CD4-positive, alpha-beta T cell treated with Interleukin-1 beta for 1 hour (primary cell): ENCODE results near the gene PIGW.

ENCODE experiments used
- DNase-seq, 2 donors: peaks; one replicate each; pipeline ENCODE4 v3.0.0-alpha.2; 2020 to 2022

The PIGW gene

DNA sequence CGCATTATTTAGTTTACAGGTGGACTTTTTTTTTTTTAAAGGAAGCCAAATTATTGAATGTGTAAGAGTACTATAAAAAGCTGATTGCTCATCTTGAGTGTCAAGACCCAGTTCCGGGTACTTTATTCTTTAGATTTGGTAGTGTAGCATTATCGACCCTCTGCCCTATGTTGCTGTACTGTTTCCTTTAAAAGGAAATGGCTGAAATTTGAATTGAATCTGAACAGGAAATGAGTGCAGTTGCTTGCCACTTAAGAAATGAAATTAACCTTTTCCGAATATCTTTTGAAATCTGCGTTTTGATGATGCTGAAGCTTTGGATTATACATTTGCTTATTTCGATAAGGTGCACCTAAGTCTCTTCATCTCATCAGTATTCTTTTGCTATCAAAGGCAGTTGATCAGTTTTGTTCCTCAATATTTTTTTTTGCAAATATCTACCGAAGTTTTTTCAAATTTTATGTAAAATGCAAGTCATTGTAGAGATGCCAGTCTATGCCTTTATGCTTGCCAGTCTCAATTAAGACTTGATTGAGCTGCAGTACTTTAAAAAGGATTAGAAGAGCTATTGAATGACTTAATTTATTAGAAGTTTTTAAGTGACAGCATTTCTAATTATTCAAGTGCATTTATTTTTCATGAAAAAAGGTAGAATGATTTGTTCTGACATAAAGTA, 11.8 kb downstream of the PIGW start:
- peak in 1 of 2 donors; percentile 16 for DNase-seq

DNA sequence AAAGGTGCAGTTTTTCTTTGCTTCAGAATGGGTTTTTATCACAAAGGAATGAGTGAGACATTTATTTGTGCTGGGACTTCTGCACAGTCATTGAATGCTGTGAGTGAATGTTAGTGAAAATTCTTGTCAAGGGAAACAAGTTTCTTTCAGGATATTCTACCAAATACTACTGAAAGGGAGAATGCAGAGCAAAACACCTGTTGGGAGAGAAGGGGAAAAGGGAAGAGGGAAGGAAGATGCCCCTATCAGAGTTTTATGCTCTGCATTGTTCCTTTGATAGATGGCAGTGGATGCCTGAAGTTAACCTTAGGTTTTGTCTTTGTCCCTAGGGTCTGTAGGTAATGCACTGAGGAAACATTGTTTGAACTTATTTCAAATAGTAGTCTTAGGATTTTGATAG, 13.0 kb downstream of the PIGW start:
- DNase-seq, result no peak

DNA sequence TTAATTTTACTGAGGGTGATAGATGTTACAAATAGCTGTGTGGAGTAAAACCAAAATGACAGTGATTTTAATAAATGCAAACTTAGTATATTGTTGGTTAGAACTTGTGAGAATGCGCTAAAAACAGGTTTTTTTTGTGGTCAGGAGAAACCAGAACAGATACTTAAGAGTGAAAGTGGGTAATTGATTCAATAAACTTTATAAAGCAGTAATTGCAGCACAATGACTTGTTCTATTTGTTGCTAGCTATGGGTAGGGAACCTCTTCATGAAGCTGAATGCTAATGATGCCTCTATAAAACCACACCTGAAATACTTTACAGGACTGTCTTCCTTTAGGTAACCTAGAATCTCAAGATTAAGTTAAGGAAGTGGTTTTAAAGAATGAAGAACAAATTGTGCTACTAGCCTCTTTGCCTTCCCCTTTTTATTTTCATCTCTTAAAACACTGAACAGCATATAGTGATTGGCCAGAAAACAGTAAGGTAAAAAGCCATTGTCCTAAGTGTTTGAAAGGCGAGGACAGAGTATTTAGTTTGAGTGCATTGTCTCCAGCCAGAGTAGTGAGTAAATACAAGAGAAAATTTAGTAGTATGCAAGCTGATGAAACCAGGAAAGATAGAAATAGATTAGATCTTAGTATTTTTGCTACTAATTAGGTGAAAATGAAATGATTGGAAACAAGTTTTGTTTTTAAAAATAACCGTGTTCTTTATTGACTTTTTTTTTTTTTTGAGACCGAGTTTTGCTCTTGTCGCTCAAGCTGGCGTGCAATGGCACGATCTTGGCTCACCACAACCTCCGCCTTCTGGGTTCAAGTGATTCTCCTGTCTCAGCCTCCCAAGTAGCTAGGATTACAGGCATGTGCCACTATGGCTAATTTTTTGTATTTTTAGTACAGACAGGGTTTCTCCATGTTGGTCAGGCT, 16.0 kb downstream of the PIGW start:
- DNase-seq, result peak in 1 of 2 donors; percentile 29

DNA sequence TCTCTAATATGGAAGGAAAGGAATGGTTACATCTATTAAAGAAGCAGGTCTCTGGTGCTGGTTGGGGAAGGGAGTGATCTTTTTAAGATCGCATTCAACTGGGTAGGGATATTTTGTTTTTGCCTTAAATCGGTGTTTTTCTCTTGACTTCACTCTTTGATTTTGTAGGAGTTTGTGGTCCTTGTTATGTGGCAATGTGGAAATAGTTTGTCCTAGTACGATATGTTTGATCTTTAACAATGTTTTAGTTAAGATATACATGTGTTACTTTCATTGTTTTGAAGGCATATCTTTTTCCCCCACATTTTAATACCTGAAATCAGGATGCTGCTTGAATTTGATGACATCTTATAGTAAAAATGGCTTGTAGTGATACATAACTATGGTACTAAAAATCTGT, 18.7 kb downstream of the PIGW start:
- no peak for DNase-seq

DNA sequence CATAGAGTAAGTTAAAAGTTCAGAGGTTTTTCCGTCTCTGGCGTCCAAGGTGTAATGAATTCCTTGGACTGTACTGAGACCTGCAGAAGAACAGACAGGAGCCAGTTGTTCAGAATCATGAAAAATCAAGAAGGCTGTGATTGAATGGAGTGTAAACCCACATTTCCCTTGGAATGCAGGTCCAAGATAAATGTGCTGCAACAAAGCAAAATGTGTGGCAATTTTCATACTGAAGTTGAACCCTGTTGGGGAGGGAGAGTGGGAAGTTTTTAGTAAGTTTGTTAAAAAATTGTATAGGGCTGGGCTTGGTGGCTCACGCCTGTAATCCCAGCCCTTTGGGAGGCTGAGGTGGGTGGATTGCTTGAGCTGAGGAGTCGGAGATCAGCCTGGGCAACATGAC, 31.3 kb downstream of the PIGW start:
- DNase-seq, result no peak

DNA sequence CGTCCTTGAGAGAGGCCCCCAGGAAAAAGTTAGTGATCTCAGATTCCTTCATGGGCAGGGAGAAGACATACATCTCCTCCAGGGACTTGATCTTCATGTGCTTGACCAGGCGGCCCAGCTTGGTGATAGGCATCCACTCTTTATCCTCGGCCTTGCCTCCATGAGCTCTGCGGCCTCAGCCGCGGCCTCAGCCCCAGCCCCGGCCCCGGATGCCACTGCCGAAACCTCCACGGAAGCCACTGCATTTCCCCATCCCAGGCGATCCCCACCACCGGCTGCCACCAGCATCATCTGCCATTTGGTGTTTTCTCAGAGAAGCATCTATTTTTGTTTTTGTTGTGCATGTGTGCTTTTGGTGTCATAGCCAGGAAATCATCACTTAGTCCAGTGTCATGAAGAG, 40.2 kb downstream of the PIGW start:
- no peak for DNase-seq

DNA sequence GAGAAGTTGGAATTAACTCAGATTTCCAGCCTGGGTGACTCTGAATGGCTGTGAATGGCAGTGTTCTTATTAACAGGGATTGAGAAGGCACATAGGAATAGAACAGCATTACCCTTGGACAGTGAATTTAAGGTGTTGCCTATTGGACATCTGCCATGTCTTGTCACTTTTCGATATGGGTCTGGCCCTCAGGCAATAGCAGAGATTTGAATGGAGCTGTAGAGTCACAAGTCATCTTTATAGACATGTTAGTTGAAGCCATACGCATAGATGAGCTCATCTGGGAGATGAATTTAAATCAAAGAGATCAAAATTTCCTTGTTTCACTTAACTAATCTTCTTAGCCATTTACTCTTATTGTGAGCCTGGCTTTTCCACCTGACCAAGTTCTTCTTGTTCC, 42.0 kb downstream of the PIGW start:
- DNase-seq, result no peak

DNA sequence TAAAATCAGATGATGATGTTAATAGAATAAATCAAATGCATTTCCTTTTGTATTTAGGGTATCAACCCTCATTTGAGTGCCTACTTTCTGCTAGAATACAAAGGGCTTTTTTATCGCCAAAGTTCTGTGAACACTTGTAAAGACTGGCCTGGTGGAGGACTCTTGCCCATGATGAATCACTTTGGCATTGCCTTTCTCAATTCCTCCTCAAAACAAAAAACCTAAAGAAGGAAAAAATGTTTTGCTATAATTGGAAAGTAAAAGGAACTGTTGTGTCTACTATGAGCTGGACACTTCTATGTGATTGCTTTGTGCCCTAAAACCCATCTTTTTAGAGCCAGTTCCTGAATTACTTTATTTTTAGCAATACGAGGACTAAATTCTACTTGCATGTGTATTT, 43.9 kb downstream of the PIGW start:
- no peak for DNase-seq

DNA sequence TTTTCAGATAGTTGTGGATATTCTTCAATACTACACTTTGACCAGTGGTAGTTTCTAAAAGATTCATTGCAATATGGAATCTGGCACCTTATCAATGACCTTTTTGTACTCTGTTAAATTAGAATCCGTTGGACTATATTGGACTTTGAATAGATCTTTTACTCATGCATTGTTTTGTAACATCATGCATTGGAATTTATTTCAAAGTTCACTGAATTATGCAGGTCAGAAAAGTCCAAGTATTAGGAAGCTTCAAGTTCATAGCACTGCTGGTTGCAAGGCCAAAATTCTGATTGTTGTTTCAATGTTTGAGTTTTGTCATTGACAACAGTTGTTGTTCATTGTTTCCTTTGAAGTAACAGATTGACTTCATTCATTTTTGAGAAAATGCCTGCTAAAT, 49.0 kb downstream of the PIGW start:
- no peak for DNase-seq

DNA sequence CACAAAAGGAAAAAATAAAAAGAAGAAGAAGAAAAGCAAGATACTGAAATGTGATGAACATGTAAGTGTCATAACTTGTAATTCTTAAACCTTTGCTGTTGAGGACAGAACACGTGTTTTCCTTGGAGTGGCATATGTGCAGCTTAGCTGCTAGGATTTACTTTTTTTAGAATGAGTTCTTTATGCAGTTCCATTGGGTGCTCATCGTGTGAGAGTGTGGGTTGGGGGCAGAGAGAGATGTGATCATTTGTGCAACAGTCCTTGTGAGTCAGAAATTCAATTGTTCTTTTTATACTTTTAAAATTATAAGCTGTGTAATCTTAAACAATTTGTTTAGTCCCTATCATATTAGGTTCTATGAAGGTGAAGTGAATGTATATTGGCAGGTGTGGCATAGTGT, 51.4 kb downstream of the PIGW start:
- DNase-seq, result no peak
